Embryonic facial prominence (tissue), 1 donor: ENCODE results near the gene RAVER1.
"Not testable (repeated sequence)": the region's sequence is repeated elsewhere in the genome, so short reads cannot be mapped to it uniquely, and the experiment has no call there.

ENCODE experiments used
- DNase-seq: peaks from one replicate; pipeline ENCODE4 v3.0.0-alpha.2; 2016; ENCODE audit errors: extremely low spot score

The RAVER1 gene

GRCh38 chr19:10332965-10333757 is at the start of gene RAVER1:
RAVER1 (minus strand) TSS chr19:10333529; CDS start chr19:10333507, 22 bp downstream.
- peak; percentile 92 for DNase-seq

GRCh38 chr19:10383223-10383499 is 49.8 kb upstream of the RAVER1 start:
- not testable (repeated sequence) for DNase-seq

GRCh38 chr19:10380313-10381102 is 47.2 kb upstream of the RAVER1 start, which contains the start of gene TYK2:
TYK2 (minus strand) TSS chr19:10380572; CDS start chr19:10378406, 2,166 bp downstream.
- peak; percentile 95 for DNase-seq

- DNase-seq = no peak
Measured at GRCh38 chr19:10379880-10380312, 46.6 kb upstream of the RAVER1 start.

- DNase-seq = no peak
Measured at GRCh38 chr19:10378124-10378523, 44.8 kb upstream of the RAVER1 start.

- DNase-seq = not testable (repeated sequence)
Measured at GRCh38 chr19:10377140-10377640, 43.9 kb upstream of the RAVER1 start.

- no peak for DNase-seq
Measured at GRCh38 chr19:10374931-10375330, 41.6 kb upstream of the RAVER1 start.

GRCh38 chr19:10372690-10373089 is 39.4 kb upstream of the RAVER1 start:
- no peak for DNase-seq

GRCh38 chr19:10368101-10368803 is 34.9 kb upstream of the RAVER1 start:
- DNase-seq = no peak

- DNase-seq = not testable (repeated sequence)
Measured at GRCh38 chr19:10366950-10367512, 33.7 kb upstream of the RAVER1 start.

- DNase-seq = no peak
Measured at GRCh38 chr19:10365518-10365917, 32.2 kb upstream of the RAVER1 start.

- no peak for DNase-seq
Measured at GRCh38 chr19:10364644-10365043, 31.3 kb upstream of the RAVER1 start.

GRCh38 chr19:10363789-10364281 is 30.5 kb upstream of the RAVER1 start:
- DNase-seq = no peak

GRCh38 chr19:10362259-10362658 is 28.9 kb upstream of the RAVER1 start:
- DNase-seq = no peak

GRCh38 chr19:10361569-10362011 is 28.3 kb upstream of the RAVER1 start:
- no peak for DNase-seq

- DNase-seq = no peak
Measured at GRCh38 chr19:10356431-10356830, 23.1 kb upstream of the RAVER1 start.

- peak; percentile 29 for DNase-seq
Measured at GRCh38 chr19:10353793-10354391, 20.6 kb upstream of the RAVER1 start.

- no peak for DNase-seq
Measured at GRCh38 chr19:10352764-10353671, 19.7 kb upstream of the RAVER1 start.

GRCh38 chr19:10346509-10346908 is 13.2 kb upstream of the RAVER1 start:
- no peak for DNase-seq

GRCh38 chr19:10344780-10345179 is 11.5 kb upstream of the RAVER1 start:
- no peak for DNase-seq
